ENCODE results near the gene KCNJ6.
A peak's percentile ranks its signal among the peaks of the same experiment; 100 is the strongest.

KCNJ6 gene

DNA sequence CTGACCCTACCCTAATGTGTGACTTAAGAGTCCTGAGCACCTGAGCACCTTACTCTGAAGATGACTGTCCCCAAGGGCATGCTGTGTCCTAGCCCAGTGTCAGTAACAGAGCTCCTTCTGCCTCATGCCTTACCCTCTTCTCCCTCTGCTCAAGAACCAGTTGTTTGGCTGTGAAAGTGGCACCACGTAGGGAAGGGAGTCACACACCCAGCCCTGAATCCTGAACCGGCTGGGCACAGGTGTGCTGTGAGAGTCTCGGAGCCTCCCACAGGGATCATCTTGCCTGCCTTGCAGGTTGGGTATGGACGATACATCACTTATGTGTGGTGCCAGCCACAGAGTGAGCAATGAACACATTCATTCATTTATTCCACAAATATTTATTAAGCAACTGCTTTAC, 329.1 kb downstream of the KCNJ6 start:
- Histone ChIP-seq H3K9me2 (ENCODE audit: low read depth, low read length) (no peaks in the 10 kb centered on the region), H3K4me2 (ENCODE audit: low read length) (no peak overlapping the region), H3K79me2 (ENCODE audit: insufficient read depth, low read length) (no peaks in the 10 kb centered on the region), H3K9me3 (ENCODE audit: low read length) (no peaks in the 10 kb centered on the region), H3K27ac (ENCODE audit: low read depth, low read length, poor library complexity, severe bottlenecking) (no peak overlapping the region), H3K4me1 (ENCODE audit: insufficient read depth, low read length, severe bottlenecking) (no peaks in the 10 kb centered on the region), H2AFZ (ENCODE audit: low read length) (no peak overlapping the region), H4K20me1 (ENCODE audit: insufficient read depth, low read length) (no peaks in the 10 kb centered on the region), H3K9ac (ENCODE audit: low read length) (no peak overlapping the region), H3K36me3 (ENCODE audit: insufficient read depth, low read length) (no peaks in the 10 kb centered on the region), H3K27me3 (ENCODE audit: insufficient read depth, low read length) (no peaks in the 10 kb centered on the region), H3K4me3 (ENCODE audit: low read depth, low read length, poor library complexity, severe bottlenecking) (no peak overlapping the region), H3F3A (ENCODE audit: insufficient read depth, low read length) (no peaks in the 10 kb centered on the region)
- TF ChIP-seq, protein P1, sequence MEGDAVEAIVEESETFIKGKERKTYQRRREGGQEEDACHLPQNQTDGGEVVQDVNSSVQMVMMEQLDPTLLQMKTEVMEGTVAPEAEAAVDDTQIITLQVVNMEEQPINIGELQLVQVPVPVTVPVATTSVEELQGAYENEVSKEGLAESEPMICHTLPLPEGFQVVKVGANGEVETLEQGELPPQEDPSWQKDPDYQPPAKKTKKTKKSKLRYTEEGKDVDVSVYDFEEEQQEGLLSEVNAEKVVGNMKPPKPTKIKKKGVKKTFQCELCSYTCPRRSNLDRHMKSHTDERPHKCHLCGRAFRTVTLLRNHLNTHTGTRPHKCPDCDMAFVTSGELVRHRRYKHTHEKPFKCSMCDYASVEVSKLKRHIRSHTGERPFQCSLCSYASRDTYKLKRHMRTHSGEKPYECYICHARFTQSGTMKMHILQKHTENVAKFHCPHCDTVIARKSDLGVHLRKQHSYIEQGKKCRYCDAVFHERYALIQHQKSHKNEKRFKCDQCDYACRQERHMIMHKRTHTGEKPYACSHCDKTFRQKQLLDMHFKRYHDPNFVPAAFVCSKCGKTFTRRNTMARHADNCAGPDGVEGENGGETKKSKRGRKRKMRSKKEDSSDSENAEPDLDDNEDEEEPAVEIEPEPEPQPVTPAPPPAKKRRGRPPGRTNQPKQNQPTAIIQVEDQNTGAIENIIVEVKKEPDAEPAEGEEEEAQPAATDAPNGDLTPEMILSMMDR (IDR thresholded peaks at IDR 0.05; ENCODE audit: low read length) = no peak
- no peak for TF ChIP-seq EZH2 (IDR thresholded peaks at IDR 0.05; ENCODE audit: borderline replicate concordance, low read length)

DNA sequence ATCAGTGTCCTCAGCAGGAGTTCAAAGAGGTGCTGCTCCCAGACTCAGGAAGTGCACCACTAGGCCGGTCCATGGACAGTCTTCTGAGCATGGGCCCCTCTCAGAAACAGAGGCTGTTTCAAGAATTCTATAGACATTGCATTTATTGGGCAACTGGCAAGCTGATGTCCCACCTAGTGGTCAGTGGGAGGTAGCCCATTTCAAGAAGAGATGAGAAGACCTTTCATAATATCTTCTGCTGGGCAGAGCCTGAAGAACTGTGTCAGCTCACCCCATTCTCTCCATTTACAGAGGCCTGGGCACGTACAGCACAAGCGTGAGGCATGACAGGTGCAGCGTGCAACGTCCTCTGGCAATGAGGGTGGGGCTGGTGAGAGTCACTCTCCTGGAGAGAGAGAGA, 333.7 kb downstream of the KCNJ6 start:
- H3F3A ChIP-seq (ENCODE audit: insufficient read depth, low read length) = no peaks in the 10 kb centered on the region
- H4K20me1 ChIP-seq (ENCODE audit: insufficient read depth, low read length) = no peaks in the 10 kb centered on the region
- no peaks in the 10 kb centered on the region for H3K4me1 ChIP-seq (ENCODE audit: insufficient read depth, low read length, severe bottlenecking)
- peaks cover 5% of the 10 kb centered on the region; the same call in 1 of the 2 replicates for H3K9me3 ChIP-seq (ENCODE audit: low read length)
- no peaks in the 10 kb centered on the region for H3K9me2 ChIP-seq (ENCODE audit: low read depth, low read length)
- H3K4me2 ChIP-seq (ENCODE audit: low read length) = no peak overlapping the region
- no peak for TF ChIP-seq EZH2 (IDR thresholded peaks at IDR 0.05; ENCODE audit: borderline replicate concordance, low read length)
- TF ChIP-seq, protein P1 (IDR thresholded peaks at IDR 0.05; ENCODE audit: low read length) = peak; percentile 50; the same call in 1 of the 2 replicates
- no peak overlapping the region for H3K9ac ChIP-seq (ENCODE audit: low read length)
- H3K27ac ChIP-seq (ENCODE audit: low read depth, low read length, poor library complexity, severe bottlenecking) = no peak overlapping the region
- H3K79me2 ChIP-seq (ENCODE audit: insufficient read depth, low read length) = no peaks in the 10 kb centered on the region
- no peak overlapping the region for H2AFZ ChIP-seq (ENCODE audit: low read length)
- no peak overlapping the region for H3K4me3 ChIP-seq (ENCODE audit: low read depth, low read length, poor library complexity, severe bottlenecking)
- no peaks in the 10 kb centered on the region; the same call in 1 of the 2 replicates for H3K36me3 ChIP-seq (ENCODE audit: insufficient read depth, low read length)
- no peaks in the 10 kb centered on the region for H3K27me3 ChIP-seq (ENCODE audit: insufficient read depth, low read length)

DNA sequence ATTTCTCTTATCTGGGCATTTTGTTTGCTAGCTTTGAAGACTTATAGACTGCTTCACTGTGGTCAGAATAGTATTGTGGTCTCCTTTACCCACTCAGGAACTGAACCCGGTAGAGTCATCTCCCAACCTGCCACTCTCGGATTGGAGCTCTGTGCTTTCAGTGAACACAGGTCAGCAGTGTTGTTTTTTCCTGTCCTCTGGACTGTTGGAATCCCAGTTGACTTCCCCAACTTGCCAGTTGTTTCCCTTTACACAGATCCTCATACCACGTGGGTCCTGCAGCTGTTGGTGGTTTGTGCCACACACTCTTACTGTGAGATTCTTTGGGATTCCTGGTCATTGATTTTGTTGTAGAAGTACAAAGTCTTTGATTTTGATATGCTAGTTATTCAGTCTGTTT, 335.6 kb downstream of the KCNJ6 start:
- H3K9me3 ChIP-seq (ENCODE audit: low read length) = peaks cover 5% of the 10 kb centered on the region; the same call in 1 of the 2 replicates
- no peak overlapping the region for H3K4me2 ChIP-seq (ENCODE audit: low read length)
- no peak for TF ChIP-seq EZH2 (IDR thresholded peaks at IDR 0.05; ENCODE audit: borderline replicate concordance, low read length)
- TF ChIP-seq, protein P1 (IDR thresholded peaks at IDR 0.05; ENCODE audit: low read length) = no peak
- no peaks in the 10 kb centered on the region for H4K20me1 ChIP-seq (ENCODE audit: insufficient read depth, low read length)
- H3F3A ChIP-seq (ENCODE audit: insufficient read depth, low read length) = no peaks in the 10 kb centered on the region
- no peak overlapping the region for H3K27ac ChIP-seq (ENCODE audit: low read depth, low read length, poor library complexity, severe bottlenecking)
- H3K9ac ChIP-seq (ENCODE audit: low read length) = no peak overlapping the region
- no peak overlapping the region for H2AFZ ChIP-seq (ENCODE audit: low read length)
- H3K36me3 ChIP-seq (ENCODE audit: insufficient read depth, low read length) = no peaks in the 10 kb centered on the region; the same call in 1 of the 2 replicates
- no peaks in the 10 kb centered on the region for H3K27me3 ChIP-seq (ENCODE audit: insufficient read depth, low read length)
- H3K79me2 ChIP-seq (ENCODE audit: insufficient read depth, low read length) = no peaks in the 10 kb centered on the region
- H3K4me1 ChIP-seq (ENCODE audit: insufficient read depth, low read length, severe bottlenecking) = no peaks in the 10 kb centered on the region
- no peak overlapping the region for H3K4me3 ChIP-seq (ENCODE audit: low read depth, low read length, poor library complexity, severe bottlenecking)
- H3K9me2 ChIP-seq (ENCODE audit: low read depth, low read length) = no peaks in the 10 kb centered on the region
